CD4-positive, alpha-beta T cell treated with Interleukin-6 for 4 hours (primary cell): Measurements from ENCODE around the gene ACCS.

Experiments
- DNase-seq: peaks from one replicate; pipeline ENCODE4 v3.0.0-alpha.2; 2020; ENCODE audit warnings: mixed read lengths

ACCS gene

GRCh38 chr11:44065841-44066731 lies at the start of gene ACCS:
Gene ACCS, plus strand, starts transcription at chr11:44066270. Its CDS starts 1,358 bp downstream, at chr11:44067628.
- peak; percentile 94 for DNase-seq

- DNase-seq = no peak
Measured at GRCh38 chr11:44016546-44017442, 49.3 kb upstream of the ACCS start.

- DNase-seq = no peak
Measured at GRCh38 chr11:44017443-44018126, 48.5 kb upstream of the ACCS start.

- DNase-seq = no peak
Measured at GRCh38 chr11:44018127-44018521, 47.9 kb upstream of the ACCS start.

GRCh38 chr11:44018829-44019228 lies 47.2 kb upstream of the ACCS start:
- DNase-seq = no peak

GRCh38 chr11:44024977-44025376 lies 41.1 kb upstream of the ACCS start:
- DNase-seq = no peak

GRCh38 chr11:44025727-44026126 lies 40.3 kb upstream of the ACCS start:
- DNase-seq = no peak

GRCh38 chr11:44028401-44028800 lies 37.7 kb upstream of the ACCS start:
- DNase-seq = no peak

GRCh38 chr11:44028816-44029506 lies 37.1 kb upstream of the ACCS start:
- no peak for DNase-seq

- no peak for DNase-seq
Measured at GRCh38 chr11:44029507-44029845, 36.6 kb upstream of the ACCS start.

GRCh38 chr11:44029977-44030911 lies 35.8 kb upstream of the ACCS start:
- DNase-seq = no peak

GRCh38 chr11:44030996-44031395 lies 35.1 kb upstream of the ACCS start:
- DNase-seq = no peak

- DNase-seq = no peak
Measured at GRCh38 chr11:44031549-44031948, 34.5 kb upstream of the ACCS start.

- no peak for DNase-seq
Measured at GRCh38 chr11:44032299-44033085, 33.6 kb upstream of the ACCS start.

- DNase-seq = no peak
Measured at GRCh38 chr11:44033411-44033850, 32.6 kb upstream of the ACCS start.

GRCh38 chr11:44033856-44034255 lies 32.2 kb upstream of the ACCS start:
- no peak for DNase-seq

- no peak for DNase-seq
Measured at GRCh38 chr11:44034639-44035038, 31.4 kb upstream of the ACCS start.

GRCh38 chr11:44036811-44037657 lies 29.0 kb upstream of the ACCS start:
- DNase-seq = peak; percentile 3

- no peak for DNase-seq
Measured at GRCh38 chr11:44037658-44037998, 28.4 kb upstream of the ACCS start.

GRCh38 chr11:44043157-44043556 lies 22.9 kb upstream of the ACCS start:
- DNase-seq = no peak
